Stimulated activated CD4-positive, alpha-beta T cell treated with anti-CD3 and anti-CD28 coated beads, TNF-alpha, amount 100 ng/mL, for 4 hours (primary cell): ENCODE measurements around the gene BAG5.

Source experiments
- DNase-seq, 3 experiments: peaks; one replicate each; pipeline ENCODE4 v3.0.0-alpha.2; 2020; ENCODE audit warnings: low read depth in 3 of 3

BAG5 gene

GRCh38 chr14:103546652-103547454, 15.6 kb downstream of the BAG5 start:
- peak; percentile 55 to 64 (median 64) for DNase-seq

- DNase-seq = no peak
These were observed 16.4 kb downstream of the BAG5 start for GRCh38 chr14:103545915-103546651.

- no peak for DNase-seq
These were observed 17.1 kb downstream of the BAG5 start for GRCh38 chr14:103545219-103545914.

GRCh38 chr14:103544388-103545218, 17.9 kb downstream of the BAG5 start:
- no peak for DNase-seq

- no peak for DNase-seq
These were observed 18.6 kb downstream of the BAG5 start for GRCh38 chr14:103543721-103544387.

GRCh38 chr14:103543140-103543539, 19.3 kb downstream of the BAG5 start:
- DNase-seq = no peak

GRCh38 chr14:103542605-103543088, 19.8 kb downstream of the BAG5 start:
- no peak for DNase-seq

GRCh38 chr14:103541709-103542604, 20.5 kb downstream of the BAG5 start:
- DNase-seq = no peak

- no peak for DNase-seq
These were observed 21.4 kb downstream of the BAG5 start for GRCh38 chr14:103540821-103541708.

GRCh38 chr14:103539056-103539825, 23.2 kb downstream of the BAG5 start:
- DNase-seq = no peak

- no peak for DNase-seq
These were observed 24.0 kb downstream of the BAG5 start for GRCh38 chr14:103538291-103539055.

GRCh38 chr14:103537175-103537990, 25.1 kb downstream of the BAG5 start:
- no peak for DNase-seq

GRCh38 chr14:103536693-103537092, 25.8 kb downstream of the BAG5 start:
- no peak for DNase-seq

GRCh38 chr14:103535891-103536565, 26.4 kb downstream of the BAG5 start:
- DNase-seq = no peak

- DNase-seq = no peak
These were observed 27.2 kb downstream of the BAG5 start for GRCh38 chr14:103535081-103535890.
